ENCODE data around the gene DIAPH3.

Gene DIAPH3

GRCh38 chr13:59631271-59631670, 532.5 kb downstream of the DIAPH3 start:
- DNase-seq (ENCODE audit: low spot score), result no peak

GRCh38 chr13:59625111-59625510, 538.6 kb downstream of the DIAPH3 start:
- Histone ChIP-seq H2BK12ac (ENCODE audit: low read length) (no peak overlapping the region), H3K27ac (replicated peaks; ENCODE audit: low read length) (no peak overlapping the region), H3K9me3 (replicated peaks in 1 of 2; ENCODE audit: control insufficient read depth in 2 of 2, insufficient read depth in 1 of 2, low read depth in 1 of 2, low read length in 2 of 2) (no peaks in the 10 kb centered on the region), H3K23ac (ENCODE audit: low read depth, low read length, poor library complexity) (no peak overlapping the region), H3K4me2 (ENCODE audit: insufficient read depth, low read length, poor library complexity, severe bottlenecking) (no peak overlapping the region), H3K4ac (ENCODE audit: low read length) (no peak overlapping the region), H3K14ac (ENCODE audit: low read length) (no peak overlapping the region), H3K27me3 (ENCODE audit: control insufficient read depth in 3 of 3, insufficient read depth in 3 of 3, low read depth in 1 of 3, low read length in 3 of 3) (no peaks in the 10 kb centered on the region), H3K79me1 (ENCODE audit: low read depth, low read length) (no peaks in the 10 kb centered on the region), H3K4me1 (ENCODE audit: control insufficient read depth in 2 of 2, insufficient read depth in 1 of 2, low read depth in 1 of 2, low read length in 2 of 2) (no peaks in the 10 kb centered on the region), H3K9ac (ENCODE audit: low read depth, low read length, poor library complexity) (no peak overlapping the region), H2BK120ac (ENCODE audit: low read depth, low read length) (no peak overlapping the region), H2BK5ac (ENCODE audit: low read length) (no peak overlapping the region), H3K18ac (ENCODE audit: low read length) (no peak overlapping the region), H4K8ac (ENCODE audit: low read depth, low read length) (no peak overlapping the region), H2AK5ac (ENCODE audit: low read depth, low read length) (no peak overlapping the region), H2AFZ (ENCODE audit: low read length) (no peak overlapping the region), H2BK15ac (ENCODE audit: low read length) (no peak overlapping the region), H3K36me3 (replicated peaks in 1 of 2; ENCODE audit: control insufficient read depth in 2 of 2, insufficient read depth in 2 of 2, low read length in 2 of 2) (no peaks in the 10 kb centered on the region), H3K4me3 (ENCODE audit: low read length in 2 of 2) (no peak overlapping the region), H4K91ac (ENCODE audit: low read depth, low read length, poor library complexity) (no peak overlapping the region)
- no CpG with 5 or more reads among the region's 3 CpGs for WGBS, 2 donors (ENCODE audit: extremely low coverage in 2 of 2, insufficient read length in 2 of 2, insufficient replicate concordance in 1 of 2)
- no peak for DNase-seq (ENCODE audit: low spot score)

More at GRCh38 chr13:59631271-59631670, 532.5 kb downstream of the DIAPH3 start:
- H3K27ac ChIP-seq (replicated peaks; ENCODE audit: low read length), result no peak overlapping the region
- no peak overlapping the region for H3K23ac ChIP-seq (ENCODE audit: low read depth, low read length, poor library complexity)
- H3K27me3 ChIP-seq (ENCODE audit: control insufficient read depth in 3 of 3, insufficient read depth in 3 of 3, low read depth in 1 of 3, low read length in 3 of 3), result no peaks in the 10 kb centered on the region
- peak overlapping the region; percentile 45 for H2AFZ ChIP-seq (ENCODE audit: low read length)
- H3K4me1 ChIP-seq (ENCODE audit: control insufficient read depth in 2 of 2, insufficient read depth in 1 of 2, low read depth in 1 of 2, low read length in 2 of 2), result peaks cover 7 to 15% of the 10 kb centered on the region in 2 donors
- no peak overlapping the region for H3K4ac ChIP-seq (ENCODE audit: low read length)
- H4K91ac ChIP-seq (ENCODE audit: low read depth, low read length, poor library complexity), result no peak overlapping the region
- H3K18ac ChIP-seq (ENCODE audit: low read length), result no peak overlapping the region
- H3K9me3 ChIP-seq (replicated peaks in 1 of 2; ENCODE audit: control insufficient read depth in 2 of 2, insufficient read depth in 1 of 2, low read depth in 1 of 2, low read length in 2 of 2), result no peaks in the 10 kb centered on the region
- H2AK5ac ChIP-seq (ENCODE audit: low read depth, low read length), result no peak overlapping the region
- H4K8ac ChIP-seq (ENCODE audit: low read depth, low read length), result no peak overlapping the region
- no peaks in the 10 kb centered on the region for H3K79me1 ChIP-seq (ENCODE audit: low read depth, low read length)
- no peaks in the 10 kb centered on the region for H3K36me3 ChIP-seq (replicated peaks in 1 of 2; ENCODE audit: control insufficient read depth in 2 of 2, insufficient read depth in 2 of 2, low read length in 2 of 2)
- no peak overlapping the region for H3K14ac ChIP-seq (ENCODE audit: low read length)
- no peak overlapping the region for H2BK120ac ChIP-seq (ENCODE audit: low read depth, low read length)
- no CpG with 5 or more reads among the region's 1 CpG for WGBS, 2 donors (ENCODE audit: extremely low coverage in 2 of 2, insufficient read length in 2 of 2, insufficient replicate concordance in 1 of 2)
- no peak overlapping the region for H3K4me3 ChIP-seq (ENCODE audit: low read length in 2 of 2)
- no peak overlapping the region for H2BK15ac ChIP-seq (ENCODE audit: low read length)
- no peak overlapping the region for H3K9ac ChIP-seq (ENCODE audit: low read depth, low read length, poor library complexity)
- no peak overlapping the region for H3K4me2 ChIP-seq (ENCODE audit: insufficient read depth, low read length, poor library complexity, severe bottlenecking)
- H2BK12ac ChIP-seq (ENCODE audit: low read length), result no peak overlapping the region
- no peak overlapping the region for H2BK5ac ChIP-seq (ENCODE audit: low read length)

- Histone ChIP-seq H3K14ac (ENCODE audit: low read length) (no peak overlapping the region), H3K4ac (ENCODE audit: low read length) (no peak overlapping the region), H3K23ac (ENCODE audit: low read depth, low read length, poor library complexity) (no peak overlapping the region), H2BK12ac (ENCODE audit: low read length) (no peak overlapping the region), H2AFZ (ENCODE audit: low read length) (no peak overlapping the region), H3K36me3 (replicated peaks in 1 of 2; ENCODE audit: control insufficient read depth in 2 of 2, insufficient read depth in 2 of 2, low read length in 2 of 2) (no peaks in the 10 kb centered on the region), H3K27ac (replicated peaks; ENCODE audit: low read length) (no peak overlapping the region), H2BK120ac (ENCODE audit: low read depth, low read length) (no peak overlapping the region), H4K8ac (ENCODE audit: low read depth, low read length) (no peak overlapping the region), H3K18ac (ENCODE audit: low read length) (no peak overlapping the region), H3K27me3 (ENCODE audit: control insufficient read depth in 3 of 3, insufficient read depth in 3 of 3, low read depth in 1 of 3, low read length in 3 of 3) (no peaks in the 10 kb centered on the region), H3K79me1 (ENCODE audit: low read depth, low read length) (no peaks in the 10 kb centered on the region), H3K9ac (ENCODE audit: low read depth, low read length, poor library complexity) (no peak overlapping the region), H2BK5ac (ENCODE audit: low read length) (no peak overlapping the region), H3K4me1 (ENCODE audit: control insufficient read depth in 2 of 2, insufficient read depth in 1 of 2, low read depth in 1 of 2, low read length in 2 of 2) (no peaks in the 10 kb centered on the region), H3K4me2 (ENCODE audit: insufficient read depth, low read length, poor library complexity, severe bottlenecking) (no peak overlapping the region), H2AK5ac (ENCODE audit: low read depth, low read length) (no peak overlapping the region), H3K9me3 (replicated peaks in 1 of 2; ENCODE audit: control insufficient read depth in 2 of 2, insufficient read depth in 1 of 2, low read depth in 1 of 2, low read length in 2 of 2) (peaks cover 0 to 3% of the 10 kb centered on the region in 2 donors), H2BK15ac (ENCODE audit: low read length) (no peak overlapping the region), H3K4me3 (ENCODE audit: low read length in 2 of 2) (no peak overlapping the region), H4K91ac (ENCODE audit: low read depth, low read length, poor library complexity) (no peak overlapping the region)
- no peak for DNase-seq (ENCODE audit: low spot score)
- no CpG with 5 or more reads among the region's 4 CpGs for WGBS, 2 donors (ENCODE audit: extremely low coverage in 2 of 2, insufficient read length in 2 of 2, insufficient replicate concordance in 1 of 2)
Observed at GRCh38 chr13:59623206-59623915, 540.4 kb downstream of the DIAPH3 start.

- Histone ChIP-seq H3K23ac (ENCODE audit: low read depth, low read length, poor library complexity) (no peak overlapping the region), H2AK5ac (ENCODE audit: low read depth, low read length) (no peak overlapping the region), H3K27ac (replicated peaks; ENCODE audit: low read length) (no peak overlapping the region), H3K9ac (ENCODE audit: low read depth, low read length, poor library complexity) (no peak overlapping the region), H4K8ac (ENCODE audit: low read depth, low read length) (no peak overlapping the region), H3K18ac (ENCODE audit: low read length) (no peak overlapping the region), H3K4me3 (ENCODE audit: low read length in 2 of 2) (no peak overlapping the region), H2BK120ac (ENCODE audit: low read depth, low read length) (no peak overlapping the region), H2BK12ac (ENCODE audit: low read length) (no peak overlapping the region), H3K14ac (ENCODE audit: low read length) (no peak overlapping the region), H3K27me3 (ENCODE audit: control insufficient read depth in 3 of 3, insufficient read depth in 3 of 3, low read depth in 1 of 3, low read length in 3 of 3) (peaks cover 0 to 2% (median 0%) of the 10 kb centered on the region in 3 experiments), H3K79me1 (ENCODE audit: low read depth, low read length) (no peaks in the 10 kb centered on the region), H3K4me2 (ENCODE audit: insufficient read depth, low read length, poor library complexity, severe bottlenecking) (no peak overlapping the region), H3K4me1 (ENCODE audit: control insufficient read depth in 2 of 2, insufficient read depth in 1 of 2, low read depth in 1 of 2, low read length in 2 of 2) (no peaks in the 10 kb centered on the region), H4K91ac (ENCODE audit: low read depth, low read length, poor library complexity) (no peak overlapping the region), H3K36me3 (replicated peaks in 1 of 2; ENCODE audit: control insufficient read depth in 2 of 2, insufficient read depth in 2 of 2, low read length in 2 of 2) (no peaks in the 10 kb centered on the region), H3K9me3 (replicated peaks in 1 of 2; ENCODE audit: control insufficient read depth in 2 of 2, insufficient read depth in 1 of 2, low read depth in 1 of 2, low read length in 2 of 2) (peaks cover 2 to 3% of the 10 kb centered on the region in 2 donors), H2AFZ (ENCODE audit: low read length) (no peak overlapping the region), H2BK5ac (ENCODE audit: low read length) (no peak overlapping the region), H3K4ac (ENCODE audit: low read length) (no peak overlapping the region), H2BK15ac (ENCODE audit: low read length) (no peak overlapping the region)
- no peak for DNase-seq (ENCODE audit: low spot score)
Observed at GRCh38 chr13:59621773-59622172, 542.0 kb downstream of the DIAPH3 start.
